OCI-LY7 (cell line): ENCODE measurements around the gene APEH. TPM values are rescaled to one million over a fixed set of nuclear protein-coding genes. Genes with fewer than 3 reads are reported as not detected.
"Not testable (repeated sequence)": the region's sequence is repeated elsewhere in the genome, so short reads cannot be mapped to it uniquely, and the experiment has no call there.

Source experiments
- BruUV-seq: library from RNA; stranded (reverse); fragments of 400-500 nt; replicated peaks from 2 replicates; lab custom pipeline; 2021; lab: Mats Ljungman, UMichigan
- CTCF ChIA-PET: fragments of 300-600 bp; sonication (Branson Sonifier 250); formaldehyde crosslinking; loops from one replicate; lab custom pipeline; 2022; ENCODE audit warnings: antibody characterized with exemption; ENCODE audit not compliant: unreplicated experiment; lab: Charles Lee
- POLR2A ChIA-PET: fragments of 300-600 bp; sonication (Branson Sonifier 250); formaldehyde crosslinking; loops from one replicate; lab custom pipeline; 2022; ENCODE audit warnings: antibody characterized with exemption; lab: Charles Lee
- DNase-seq: peaks from one replicate; pipeline ENCODE4 v3.0.0-alpha.2; 2015; ENCODE audit warnings: low spot score
- H2AFZ ChIP-seq: fragments of 200-600 bp; sonication (generic), shearing (Covaris generic); 2 replicates; pipeline ENCODE4 v1.6.1; 2014; ENCODE audit warnings: mild to moderate bottlenecking, antibody characterized with exemption, low read length, moderate library complexity
- H3K27ac ChIP-seq: fragments of 200-600 bp; sonication (generic); 2 replicates; pipeline ENCODE4 v1.5.1; 2014; ENCODE audit warnings: mixed run types, low read depth, mild to moderate bottlenecking, moderate library complexity, low read length, inconsistent platforms; ENCODE audit not compliant: poor library complexity, severe bottlenecking
- H3K36me3 ChIP-seq: fragments of 200-600 bp; sonication (generic); 2 replicates; pipeline ENCODE4 v1.6.1; 2014; ENCODE audit warnings: mild to moderate bottlenecking, antibody characterized with exemption, low read length, moderate library complexity, mixed read lengths; ENCODE audit not compliant: insufficient read depth
- H3K4me1 ChIP-seq: fragments of 200-600 bp; sonication (generic); 2 replicates; pipeline ENCODE4 v1.5.1; 2014; ENCODE audit warnings: mild to moderate bottlenecking, low read length; ENCODE audit not compliant: insufficient read depth, poor library complexity, severe bottlenecking
- H3K4me2 ChIP-seq: fragments of 200-600 bp; sonication (generic); 2 replicates; pipeline ENCODE4 v1.6.1; 2014; ENCODE audit warnings: mild to moderate bottlenecking, low read length
- H3K4me3 ChIP-seq: fragments of 200-600 bp; sonication (generic); 2 replicates; pipeline ENCODE4 v1.5.1; 2014; ENCODE audit warnings: mild to moderate bottlenecking, low read depth, low read length; ENCODE audit not compliant: poor library complexity, severe bottlenecking
- H3K79me2 ChIP-seq: fragments of 200-600 bp; sonication (generic); 2 replicates; pipeline ENCODE4 v1.6.1; 2016; ENCODE audit warnings: low read depth, mild to moderate bottlenecking, low read length, moderate library complexity, mixed read lengths; ENCODE audit not compliant: insufficient read depth
- H3K9me2 ChIP-seq: fragments of 200-600 bp; sonication (generic); 2 replicates; pipeline ENCODE4 v1.6.1; 2016; ENCODE audit warnings: mild to moderate bottlenecking, low read length, mixed read lengths; ENCODE audit not compliant: insufficient read depth
- H3K9me3 ChIP-seq: fragments of 200-600 bp; sonication (generic); 2 replicates; pipeline ENCODE4 v1.6.1; 2014; ENCODE audit warnings: mild to moderate bottlenecking, mixed run types, low read length, mixed read lengths
- H4K20me1 ChIP-seq: fragments of 200-600 bp; sonication (generic); 2 replicates; pipeline ENCODE4 v1.6.1; 2014; ENCODE audit warnings: mild to moderate bottlenecking, antibody characterized with exemption, low read length, moderate library complexity, mixed read lengths; ENCODE audit not compliant: insufficient read depth
- CTCF ChIP-seq: fragments of 200-600 bp; sonication (generic); conservative IDR thresholded peaks from 2 replicates; pipeline ENCODE4 v1.5.1; 2014; ENCODE audit warnings: mild to moderate bottlenecking, antibody characterized with exemption, low read length, moderate library complexity, mixed read lengths
- EZH2phosphoT487 ChIP-seq: fragments of 200-600 bp; sonication (generic); IDR thresholded peaks from 2 replicates; pipeline ENCODE4 v1.6.1; 2018; ENCODE audit warnings: low read depth, borderline replicate concordance, mild to moderate bottlenecking, mixed run types, antibody characterized with exemption, low read length, moderate library complexity, mixed read lengths
- intact Hi-C: fragments of 100-400 bp; cut with micrococcal nuclease; formaldehyde crosslinking; loops from one replicate; pipeline ENCODE4 v1.10.0; 2022; ENCODE audit not compliant: unreplicated experiment
- total RNA-seq, 2 experiments: library from RNA; depleted of rRNA in 1 of 2; stranded (reverse); fragments of >200 nt in 1 of 2; shearing (Covaris generic) in 1 of 2; gene quantifications; 2 replicates each; pipeline ENCODE4 v1.2.3, GENCODE V29; 2014 to 2022

The APEH gene
- total RNA-seq, 2 experiments from 2014 or later: 112 to 132 TPM

DNA sequence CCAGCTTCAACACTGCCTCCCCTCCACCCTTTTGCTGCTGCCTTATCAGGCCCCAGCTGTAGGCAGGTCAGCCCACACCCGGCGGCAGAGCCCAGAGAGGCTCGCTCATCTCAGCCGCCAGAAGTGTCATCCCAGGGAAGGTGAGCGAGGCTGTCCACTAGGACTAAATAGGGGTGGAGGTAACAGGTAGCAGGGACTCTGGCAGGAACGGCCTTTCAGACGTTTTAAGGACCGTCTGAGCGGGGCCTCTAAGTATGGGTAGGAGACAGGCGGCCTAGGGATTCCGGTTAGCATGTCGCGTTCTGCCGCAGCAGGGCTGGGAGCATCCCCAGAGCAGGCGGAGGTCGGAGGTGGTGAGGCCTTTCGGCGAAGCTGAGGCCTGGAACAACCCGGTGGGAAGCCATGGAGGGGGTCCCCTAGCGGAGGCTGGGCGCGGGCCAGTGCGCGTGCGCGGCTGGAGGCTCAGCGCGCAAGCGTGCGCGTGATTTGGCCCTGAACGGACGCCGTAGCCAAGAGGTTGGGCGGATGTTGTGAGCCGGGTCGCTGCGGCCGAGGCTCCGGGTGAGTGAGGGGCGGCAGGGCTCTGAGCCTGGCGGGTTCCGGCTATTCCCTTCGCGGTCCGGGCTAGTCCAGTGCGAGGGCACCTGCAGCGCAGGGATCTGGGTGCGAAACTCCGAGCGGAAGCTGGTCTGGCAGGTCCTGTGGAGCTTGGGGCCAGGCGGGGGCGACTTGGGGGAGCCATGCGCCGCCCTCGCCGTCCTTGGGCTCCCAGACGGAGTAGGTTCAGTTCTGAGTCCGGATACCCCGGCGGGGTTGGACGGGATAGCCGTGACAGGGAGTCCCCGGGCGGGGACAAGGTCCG lies 15.1 kb downstream of the APEH start, which contains the start of the genes MST1 and RNF123:
Gene MST1, minus strand, starts transcription at position 429 of the 862 bp plus-strand sequence. CDS start 783 bp downstream, outside the sequence.
Gene RNF123, plus strand, starts transcription at position 512 of the 862 bp plus-strand sequence. CDS start 1,609 bp downstream, outside the sequence.
- peaks cover 7% of the 10 kb centered on the region; the same call in 1 of the 2 replicates for H3K79me2 ChIP-seq
- H4K20me1 ChIP-seq: no peaks in the 10 kb centered on the region
- no peaks in the 10 kb centered on the region for H3K9me2 ChIP-seq
- peak within 1 kb of the TSS; percentile 63 for H2AFZ ChIP-seq
- H3K4me1 ChIP-seq: peaks cover 11% of the 10 kb centered on the region
- peak within 1 kb of the TSS; percentile 82 for H3K4me3 ChIP-seq
- POLR2A ChIA-PET: no interaction called here
- no peaks in the 10 kb centered on the region for H3K36me3 ChIP-seq
- intact Hi-C loops: no loop called here
- CTCF ChIA-PET: no interaction called here
- H3K27ac ChIP-seq: peak within 1 kb of the TSS; percentile 22
- no peaks in the 10 kb centered on the region for H3K9me3 ChIP-seq
- TF ChIP-seq EZH2phosphoT487: no peak
- TF ChIP-seq CTCF: peak; percentile 60
- TSS peak; percentile 94 for BruUV-seq
- H3K4me2 ChIP-seq: peak within 1 kb of the TSS; percentile 93
- DNase-seq: peak; percentile 95

GRCh38 chr3:49689908-49690624 lies 15.9 kb downstream of the APEH start:
- peak overlapping the region; percentile 93 for H3K4me2 ChIP-seq
- H3K36me3 ChIP-seq, POLR2A ChIA-PET, H4K20me1 ChIP-seq, H3K79me2 ChIP-seq, intact Hi-C loops, H3K9me3 ChIP-seq, DNase-seq, BruUV-seq, CTCF ChIA-PET, H3K9me2 ChIP-seq: not testable (repeated sequence)
- H3K4me3 ChIP-seq: peak overlapping the region; percentile 82
- peak overlapping the region; percentile 11 for H3K27ac ChIP-seq
- peaks cover 11% of the 10 kb centered on the region for H3K4me1 ChIP-seq
- H2AFZ ChIP-seq: peak overlapping the region; percentile 63

DNA sequence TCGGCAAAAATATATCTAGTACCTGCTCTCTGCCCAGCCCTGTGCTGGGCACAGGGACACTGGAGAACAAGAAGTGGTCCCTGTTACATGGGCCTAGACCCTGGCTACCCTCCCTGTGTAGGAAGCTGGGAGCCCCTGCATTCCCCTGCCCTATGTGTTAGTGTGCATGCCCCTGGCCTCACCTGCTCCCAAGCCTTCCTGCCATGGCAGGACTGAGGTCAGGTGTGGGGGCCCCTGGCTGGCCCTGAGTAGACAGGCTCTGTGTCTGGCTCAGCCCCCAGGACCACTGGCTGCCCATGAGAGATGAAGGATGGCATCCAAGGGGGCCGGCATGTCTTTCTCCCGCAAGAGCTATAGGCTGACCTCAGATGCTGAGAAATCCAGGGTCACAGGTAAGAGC lies 16.7 kb downstream of the APEH start:
- BruUV-seq, CTCF ChIA-PET: not testable (repeated sequence)
- POLR2A ChIA-PET: interaction anchor here (0.6 kb wide), 1 partner anchor 19 kb away, joined by 3 read pairs; no protein-coding TSS in a partner anchor

DNA sequence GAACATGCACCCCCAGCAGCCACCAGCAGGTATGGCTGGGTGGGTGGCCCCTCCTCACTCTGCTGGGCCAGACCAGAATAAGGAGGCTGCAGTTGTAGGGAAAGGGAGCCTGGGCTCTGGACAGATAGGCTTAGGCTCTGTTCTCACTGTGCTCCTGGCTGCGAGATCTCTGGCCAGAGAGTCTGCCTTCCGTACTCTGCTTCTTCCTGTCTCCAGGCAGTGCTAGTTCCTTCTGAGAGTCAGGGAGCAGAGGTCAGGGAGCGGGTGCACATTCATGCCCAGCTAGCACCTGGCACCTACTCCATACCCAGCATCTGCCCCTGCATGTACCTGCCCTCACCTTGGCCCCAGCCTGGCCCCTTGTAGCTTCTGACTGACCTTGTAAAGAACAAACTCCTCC lies 17.3 kb downstream of the APEH start:
- H3K36me3 ChIP-seq, H3K9me3 ChIP-seq, DNase-seq, BruUV-seq, H2AFZ ChIP-seq, CTCF ChIA-PET, H3K4me3 ChIP-seq, intact Hi-C loops, H4K20me1 ChIP-seq, H3K4me2 ChIP-seq, H3K27ac ChIP-seq, POLR2A ChIA-PET, H3K79me2 ChIP-seq, H3K9me2 ChIP-seq: not testable (repeated sequence)
- H3K4me1 ChIP-seq: peaks cover 11% of the 10 kb centered on the region

More for the DNA sequence above, 16.7 kb downstream of the APEH start:
- H3K9me2 ChIP-seq, intact Hi-C loops, H2AFZ ChIP-seq, DNase-seq, H3K27ac ChIP-seq, H3K36me3 ChIP-seq, H3K79me2 ChIP-seq, H3K9me3 ChIP-seq, H4K20me1 ChIP-seq: not testable (repeated sequence)
- peaks cover 11% of the 10 kb centered on the region for H3K4me1 ChIP-seq
- peak overlapping the region; percentile 82 for H3K4me3 ChIP-seq
- peak overlapping the region; percentile 93; the same call in 1 of the 2 replicates for H3K4me2 ChIP-seq

DNA sequence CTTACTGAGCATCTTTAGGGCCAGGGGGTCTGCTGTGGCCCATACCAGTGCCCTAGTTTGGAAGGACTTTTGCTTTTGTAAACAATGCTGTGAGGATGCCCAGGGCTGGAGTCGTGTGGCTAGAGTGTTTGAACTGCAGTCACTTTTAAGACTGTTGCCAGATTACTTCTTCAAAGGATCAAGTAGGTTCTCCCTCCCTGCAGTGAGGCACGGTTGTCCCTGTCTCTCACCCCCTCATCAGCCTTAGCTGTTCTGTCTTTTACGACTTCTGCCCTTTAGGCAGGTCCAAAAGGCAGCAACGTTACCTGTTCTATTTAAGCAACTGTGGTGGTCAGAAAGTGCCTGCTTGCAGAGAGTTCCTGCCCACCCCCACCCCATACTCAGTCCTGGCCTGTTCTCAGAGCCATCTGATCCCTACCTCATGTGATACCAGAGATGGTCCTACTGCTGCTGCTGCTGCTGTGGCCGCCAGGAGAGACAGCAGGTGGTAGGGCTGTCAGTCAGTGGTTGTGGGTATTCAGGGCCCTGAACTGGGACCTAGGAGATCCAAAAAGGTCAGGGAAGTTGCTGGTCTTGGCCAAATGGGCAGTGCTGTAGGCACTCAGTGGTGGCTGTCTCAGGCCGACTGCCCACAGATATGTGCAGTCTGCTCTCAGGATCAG lies 20.4 kb downstream of the APEH start:
- POLR2A ChIA-PET, H3K9me2 ChIP-seq, intact Hi-C loops, H3K4me2 ChIP-seq, H3K4me3 ChIP-seq, H2AFZ ChIP-seq, CTCF ChIA-PET, H4K20me1 ChIP-seq, H3K9me3 ChIP-seq, H3K79me2 ChIP-seq, H3K4me1 ChIP-seq, DNase-seq, H3K27ac ChIP-seq, H3K36me3 ChIP-seq, BruUV-seq: not testable (repeated sequence)
